ENCODE results near the gene PLIN5. TPM values are rescaled to one million over a fixed set of nuclear protein-coding genes. Genes with fewer than 3 reads are reported as not detected.
"Not testable (repeated sequence)": the region's sequence is repeated elsewhere in the genome, so short reads cannot be mapped to it uniquely, and the experiment has no call there.

Gene PLIN5
- total RNA-seq, 1 donor from 2014 or later: 17.2 TPM

- H3K36me3 ChIP-seq: no peaks in the 10 kb centered on the region
- no peak overlapping the region for H3K27ac ChIP-seq
- DNase-seq (no peak), ATAC-seq (no peak)
- H3K27me3 ChIP-seq: no peaks in the 10 kb centered on the region
- intact Hi-C loops (cut with DNase I): no loop called here
- no peak overlapping the region for H3K4me3 ChIP-seq
- TF ChIP-seq CTCF (IDR thresholded peaks at IDR 0.05): no peak
- no peaks in the 10 kb centered on the region for H3K9me3 ChIP-seq
- peaks cover 14% of the 10 kb centered on the region for H3K4me1 ChIP-seq
Observed at GRCh38 chr19:4533835-4534424, 1.1 kb downstream of the PLIN5 start.

- Histone ChIP-seq H3K36me3 (no peaks in the 10 kb centered on the region), H3K4me1 (peaks cover 14% of the 10 kb centered on the region), H3K27me3 (no peaks in the 10 kb centered on the region), H3K4me3 (no peak overlapping the region), H3K9me3 (no peaks in the 10 kb centered on the region), H3K27ac (no peak overlapping the region)
- TF ChIP-seq CTCF (IDR thresholded peaks at IDR 0.05): no peak
- intact Hi-C loops (cut with DNase I): no loop called here
- no peak for DNase-seq
- ATAC-seq: no peak
Observed at GRCh38 chr19:4533334-4533733, 1.7 kb downstream of the PLIN5 start.

- Histone ChIP-seq H3K4me3 (no peak overlapping the region), H3K4me1 (peaks cover 14% of the 10 kb centered on the region), H3K9me3 (no peaks in the 10 kb centered on the region), H3K27me3 (no peaks in the 10 kb centered on the region), H3K27ac (no peak overlapping the region), H3K36me3 (no peaks in the 10 kb centered on the region)
- intact Hi-C loops (cut with DNase I): no loop called here
- no peak for TF ChIP-seq CTCF (IDR thresholded peaks at IDR 0.05)
- ATAC-seq (peak; percentile 12), DNase-seq (no peak)
Observed at GRCh38 chr19:4531562-4532165, 3.4 kb downstream of the PLIN5 start.

GRCh38 chr19:4529924-4530522, 5.0 kb downstream of the PLIN5 start:
- Histone ChIP-seq H3K4me1 (no peaks in the 10 kb centered on the region), H3K36me3 (no peaks in the 10 kb centered on the region), H3K27ac (no peak overlapping the region), H3K27me3 (no peaks in the 10 kb centered on the region), H3K4me3 (no peak overlapping the region), H3K9me3 (no peaks in the 10 kb centered on the region)
- intact Hi-C loops (cut with DNase I): no loop called here
- DNase-seq (no peak), ATAC-seq (no peak)
- TF ChIP-seq CTCF (IDR thresholded peaks at IDR 0.05): no peak

- intact Hi-C loops (cut with DNase I): no loop called here
- no peak overlapping the region for H3K27ac ChIP-seq
- no peaks in the 10 kb centered on the region for H3K27me3 ChIP-seq
- H3K9me3 ChIP-seq: no peaks in the 10 kb centered on the region
- no peak for DNase-seq
- H3K4me1 ChIP-seq: no peaks in the 10 kb centered on the region
- no peak overlapping the region for H3K4me3 ChIP-seq
- no peaks in the 10 kb centered on the region for H3K36me3 ChIP-seq
- TF ChIP-seq CTCF (IDR thresholded peaks at IDR 0.05): no peak
- ATAC-seq: no peak
Observed at GRCh38 chr19:4528843-4529242, 6.2 kb downstream of the PLIN5 start.

GRCh38 chr19:4527377-4527776, 7.6 kb downstream of the PLIN5 start:
- H3K36me3 ChIP-seq; H3K4me1 ChIP-seq; H3K4me3 ChIP-seq; ATAC-seq; H3K9me3 ChIP-seq; H3K27me3 ChIP-seq; intact Hi-C loops (cut with DNase I); H3K27ac ChIP-seq; DNase-seq: not testable (repeated sequence)
